ENCODE data around the gene PSMB11. TPM values are rescaled to one million over a fixed set of nuclear protein-coding genes. Genes with fewer than 3 reads are reported as not detected.

The PSMB11 gene
- total RNA-seq, 2 donors from 2014 or later = not detected

Other genes starting within 250 kb of the PSMB11 start
- gene SLC7A7, start 226.8 kb upstream of the PSMB11 start, total RNA-seq = 10 to 100 TPM in 1 of 2 donors, 1 to 10 TPM in 1; 8.4 to 17.4 TPM
- 10 to 100 TPM; 64.5 to 81.0 TPM for gene MRPL52, start 212.3 kb upstream of the PSMB11 start, total RNA-seq
- gene MMP14, start 205.6 kb upstream of the PSMB11 start, total RNA-seq = 100 to 1,000 TPM in 1 of 2 donors, 10 to 100 TPM in 1; 83.0 to 101 TPM
- 100 to 1,000 TPM; 263 to 308 TPM for gene LRP10, start 170.5 kb upstream of the PSMB11 start, total RNA-seq
- gene REM2, start 159.0 kb upstream of the PSMB11 start, total RNA-seq = under 1 TPM; 0.58 to 0.64 TPM
- 10 to 100 TPM; 60.4 to 81.9 TPM for gene RBM23, start 123.1 kb upstream of the PSMB11 start, total RNA-seq
- gene PRMT5, start 112.8 kb upstream of the PSMB11 start, total RNA-seq = 10 to 100 TPM; 40.5 to 63.9 TPM
- 10 to 100 TPM; 33.5 to 33.6 TPM for gene HAUS4, start 85.1 kb upstream of the PSMB11 start, total RNA-seq
- 1 to 10 TPM; 1.4 to 4.1 TPM for gene AJUBA, start 59.7 kb upstream of the PSMB11 start, total RNA-seq
- 10 to 100 TPM; 11.9 to 13.2 TPM for gene C14orf93, start 32.1 kb upstream of the PSMB11 start, total RNA-seq
- 10 to 100 TPM; 77.9 to 80.6 TPM for gene PSMB5, start 7.3 kb upstream of the PSMB11 start, total RNA-seq
- 1 to 10 TPM; 3.7 to 5.1 TPM for gene CDH24, start 15.3 kb downstream of the PSMB11 start, total RNA-seq
- gene ACIN1, start 52.9 kb downstream of the PSMB11 start, total RNA-seq = 100 to 1,000 TPM; 110 to 119 TPM
- gene C14orf119, start 53.3 kb downstream of the PSMB11 start, total RNA-seq = 10 to 100 TPM; 47.0 to 53.8 TPM
- not detected for gene CIROP, start 62.8 kb downstream of the PSMB11 start, total RNA-seq
- not detected for gene CEBPE, start 77.0 kb downstream of the PSMB11 start, total RNA-seq
- gene SLC7A8, start 141.4 kb downstream of the PSMB11 start, total RNA-seq = 10 to 100 TPM; 18.2 to 33.6 TPM
- not detected for gene RNF212B, start 195.7 kb downstream of the PSMB11 start, total RNA-seq
- gene HOMEZ, start 243.9 kb downstream of the PSMB11 start, total RNA-seq = 10 to 100 TPM; 15.3 to 17.6 TPM